ENCODE measurements around the gene MACROD2.

Gene MACROD2

GRCh38 chr20:14634665-14635064 is 639.3 kb downstream of the MACROD2 start:
- no peak for DNase-seq (ENCODE audit: low spot score)

GRCh38 chr20:14637441-14637840 is 642.1 kb downstream of the MACROD2 start:
- DNase-seq (ENCODE audit: low spot score) (no peak), FAIRE-seq (no peak)

More at GRCh38 chr20:14634665-14635064, 639.3 kb downstream of the MACROD2 start:
- FAIRE-seq = no peak

GRCh38 chr20:14643146-14643545 is 647.8 kb downstream of the MACROD2 start:
- FAIRE-seq = no peak
- no peak for DNase-seq (ENCODE audit: low spot score)

GRCh38 chr20:14643556-14643955 is 648.2 kb downstream of the MACROD2 start:
- DNase-seq (ENCODE audit: low spot score) (no peak), FAIRE-seq (no peak)

- FAIRE-seq = no peak
- no peak for DNase-seq (ENCODE audit: low spot score)
Observed at GRCh38 chr20:14644306-14645097, 649.2 kb downstream of the MACROD2 start.

GRCh38 chr20:14647016-14647415 is 651.7 kb downstream of the MACROD2 start:
- no peak for FAIRE-seq
- no peak for DNase-seq (ENCODE audit: low spot score)

- DNase-seq (ENCODE audit: low spot score) (no peak), FAIRE-seq (no peak)
Observed at GRCh38 chr20:14649662-14650061, 654.3 kb downstream of the MACROD2 start.

GRCh38 chr20:14657266-14658005 is 662.1 kb downstream of the MACROD2 start:
- no peak for DNase-seq (ENCODE audit: low spot score)
- FAIRE-seq = no peak

- FAIRE-seq = no peak
- DNase-seq (ENCODE audit: low spot score) = no peak
Observed at GRCh38 chr20:14664101-14664500, 668.8 kb downstream of the MACROD2 start.

GRCh38 chr20:14666696-14667095 is 671.4 kb downstream of the MACROD2 start:
- FAIRE-seq (no peak), DNase-seq (ENCODE audit: low spot score) (no peak)

- no peak for FAIRE-seq
- DNase-seq (ENCODE audit: low spot score) = no peak
Observed at GRCh38 chr20:14667226-14667625, 671.9 kb downstream of the MACROD2 start.

- FAIRE-seq (no peak), DNase-seq (ENCODE audit: low spot score) (no peak)
Observed at GRCh38 chr20:14672066-14672465, 676.8 kb downstream of the MACROD2 start.

- DNase-seq (ENCODE audit: low spot score) = no peak
- no peak for FAIRE-seq
Observed at GRCh38 chr20:14673164-14673563, 677.8 kb downstream of the MACROD2 start.

- FAIRE-seq = no peak
- no peak for DNase-seq (ENCODE audit: low spot score)
Observed at GRCh38 chr20:14677455-14677854, 682.1 kb downstream of the MACROD2 start.

GRCh38 chr20:14685183-14685582 is 689.9 kb downstream of the MACROD2 start:
- FAIRE-seq = no peak

GRCh38 chr20:14687313-14687712 is 692.0 kb downstream of the MACROD2 start:
- FAIRE-seq = no peak
- no peak for DNase-seq (ENCODE audit: low spot score)

More at GRCh38 chr20:14685183-14685582, 689.9 kb downstream of the MACROD2 start:
- no peak for DNase-seq (ENCODE audit: low spot score)

GRCh38 chr20:14688005-14688404 is 692.7 kb downstream of the MACROD2 start:
- DNase-seq (ENCODE audit: low spot score) (no peak), FAIRE-seq (no peak)

GRCh38 chr20:14691994-14692393 is 696.7 kb downstream of the MACROD2 start:
- FAIRE-seq (no peak), DNase-seq (ENCODE audit: low spot score) (no peak)

- FAIRE-seq (no peak), DNase-seq (ENCODE audit: low spot score) (no peak)
Observed at GRCh38 chr20:14696478-14696877, 701.2 kb downstream of the MACROD2 start.

- FAIRE-seq (no peak), DNase-seq (ENCODE audit: low spot score) (no peak)
Observed at GRCh38 chr20:14696937-14697336, 701.6 kb downstream of the MACROD2 start.

GRCh38 chr20:14698125-14698524 is 702.8 kb downstream of the MACROD2 start:
- FAIRE-seq = no peak
- DNase-seq (ENCODE audit: low spot score) = no peak

GRCh38 chr20:14698605-14699373 is 703.5 kb downstream of the MACROD2 start:
- FAIRE-seq (peak; percentile 54), DNase-seq (ENCODE audit: low spot score) (no peak)

Measured in RCC 7860 (cell line).